Measurements from ENCODE around the gene ADARB1.
"Not testable (repeated sequence)": the region's sequence is repeated elsewhere in the genome, so short reads cannot be mapped to it uniquely, and the experiment has no call there.

Gene ADARB1

GRCh38 chr21:45114475-45114874, 40.1 kb downstream of the ADARB1 start:
- no peak for DNase-seq (ENCODE audit: low read depth in 2 of 2)

- DNase-seq (ENCODE audit: low read depth in 2 of 2), result no peak
Measured at GRCh38 chr21:45115141-45115540, 40.8 kb downstream of the ADARB1 start.

- no peak for DNase-seq (ENCODE audit: low read depth in 2 of 2)
Measured at GRCh38 chr21:45116066-45116465, 41.7 kb downstream of the ADARB1 start.

GRCh38 chr21:45117314-45117713, 42.9 kb downstream of the ADARB1 start:
- no peak for DNase-seq (ENCODE audit: low read depth in 2 of 2)

GRCh38 chr21:45118099-45118498, 43.7 kb downstream of the ADARB1 start:
- no peak for DNase-seq (ENCODE audit: low read depth in 2 of 2)

GRCh38 chr21:45119812-45120211, 45.4 kb downstream of the ADARB1 start:
- no peak for DNase-seq (ENCODE audit: low read depth in 2 of 2)

GRCh38 chr21:45120975-45121374, 46.6 kb downstream of the ADARB1 start:
- DNase-seq (ENCODE audit: low read depth in 2 of 2), result no peak

GRCh38 chr21:45122030-45122429, 47.6 kb downstream of the ADARB1 start:
- DNase-seq (ENCODE audit: low read depth in 2 of 2), result no peak

GRCh38 chr21:45122432-45123132, 48.2 kb downstream of the ADARB1 start:
- no peak for DNase-seq (ENCODE audit: low read depth in 2 of 2)

- no peak for DNase-seq (ENCODE audit: low read depth in 2 of 2)
Measured at GRCh38 chr21:45123440-45123839, 49.1 kb downstream of the ADARB1 start.

- no peak for DNase-seq (ENCODE audit: low read depth in 2 of 2)
Measured at GRCh38 chr21:45124596-45124995, 50.2 kb downstream of the ADARB1 start.

GRCh38 chr21:45125357-45125756, 51.0 kb downstream of the ADARB1 start:
- no peak for DNase-seq (ENCODE audit: low read depth in 2 of 2)

- no peak for DNase-seq (ENCODE audit: low read depth in 2 of 2)
Measured at GRCh38 chr21:45126204-45126626, 51.8 kb downstream of the ADARB1 start.

GRCh38 chr21:45126983-45127382, 52.6 kb downstream of the ADARB1 start:
- DNase-seq (ENCODE audit: low read depth in 2 of 2), result no peak

- DNase-seq (ENCODE audit: low read depth in 2 of 2), result no peak
Measured at GRCh38 chr21:45127937-45128336, 53.6 kb downstream of the ADARB1 start.

- DNase-seq (ENCODE audit: low read depth in 2 of 2), result peak; percentile 54 to 59
Measured at GRCh38 chr21:45128613-45129188, 54.3 kb downstream of the ADARB1 start.

GRCh38 chr21:45129189-45129923, 55.0 kb downstream of the ADARB1 start:
- DNase-seq (ENCODE audit: low read depth in 2 of 2), result no peak

- DNase-seq (ENCODE audit: low read depth in 2 of 2), result no peak
Measured at GRCh38 chr21:45130324-45130774, 56.0 kb downstream of the ADARB1 start.

- no peak for DNase-seq (ENCODE audit: low read depth in 2 of 2)
Measured at GRCh38 chr21:45131537-45131999, 57.2 kb downstream of the ADARB1 start.

GRCh38 chr21:45132841-45133573, 58.6 kb downstream of the ADARB1 start:
- DNase-seq (ENCODE audit: low read depth in 2 of 2), result no peak

- DNase-seq (ENCODE audit: low read depth in 2 of 2), result not testable (repeated sequence)
Measured at GRCh38 chr21:45133574-45134278, 59.3 kb downstream of the ADARB1 start.

Measured in stimulated activated CD8-positive, alpha-beta memory T cell treated with anti-CD3 and anti-CD28 coated beads, Interleukin-2, amount 100 ng/mL, for 48 hours (primary cell).